Parathyroid adenoma (tissue), 2 donors: Measurements from ENCODE around the gene DUSP1.

ENCODE experiments used
- H2AFZ ChIP-seq: fragments of 300-600 bp; sonication (generic); one replicate; pipeline ENCODE4 v1.7.0; 2017; ENCODE audit warnings: antibody characterized with exemption, mild to moderate bottlenecking
- H3K27ac ChIP-seq: fragments of 300-600 bp; sonication (generic); one replicate; pipeline ENCODE4 v1.7.0; 2017
- H3K27me3 ChIP-seq: fragments of 300-600 bp; sonication (generic); one replicate; pipeline ENCODE4 v1.7.0; 2017; ENCODE audit warnings: low read length; ENCODE audit not compliant: control insufficient read depth, insufficient read depth
- H3K36me3 ChIP-seq: fragments of 300-600 bp; sonication (generic); one replicate; pipeline ENCODE4 v1.7.0; 2017; ENCODE audit warnings: low read length; ENCODE audit not compliant: control insufficient read depth, insufficient read depth
- H3K4me1 ChIP-seq: fragments of 300-600 bp; sonication (generic); one replicate; pipeline ENCODE4 v1.7.0; 2017; ENCODE audit warnings: control low read depth
- H3K4me2 ChIP-seq: fragments of 300-600 bp; sonication (generic); one replicate; pipeline ENCODE4 v1.7.0; 2017; ENCODE audit warnings: low read length
- H3K4me3 ChIP-seq: fragments of 300-600 bp; sonication (generic); one replicate; pipeline ENCODE4 v1.7.0; 2017; ENCODE audit warnings: low read depth, low read length
- H3K79me2 ChIP-seq: fragments of 300-600 bp; sonication (generic); one replicate; pipeline ENCODE4 v1.7.0; 2017; ENCODE audit warnings: control low read depth
- H3K9ac ChIP-seq: fragments of 300-600 bp; sonication (generic); one replicate; pipeline ENCODE4 v1.7.0; 2017; ENCODE audit warnings: mild to moderate bottlenecking
- H3K9me3 ChIP-seq: fragments of 300-600 bp; sonication (generic); one replicate; pipeline ENCODE4 v1.7.0; 2017; ENCODE audit warnings: low read length; ENCODE audit not compliant: control insufficient read depth
- TF ChIP-seq, protein P1 (sequence below): fragments of 300-600 bp; sonication (generic); IDR thresholded peaks from one replicate; pipeline ENCODE4 v1.7.0; 2017; ENCODE audit warnings: antibody characterized with exemption, mild to moderate bottlenecking
- donor health status: primary hyperparathyroidism.

Gene DUSP1

DNA sequence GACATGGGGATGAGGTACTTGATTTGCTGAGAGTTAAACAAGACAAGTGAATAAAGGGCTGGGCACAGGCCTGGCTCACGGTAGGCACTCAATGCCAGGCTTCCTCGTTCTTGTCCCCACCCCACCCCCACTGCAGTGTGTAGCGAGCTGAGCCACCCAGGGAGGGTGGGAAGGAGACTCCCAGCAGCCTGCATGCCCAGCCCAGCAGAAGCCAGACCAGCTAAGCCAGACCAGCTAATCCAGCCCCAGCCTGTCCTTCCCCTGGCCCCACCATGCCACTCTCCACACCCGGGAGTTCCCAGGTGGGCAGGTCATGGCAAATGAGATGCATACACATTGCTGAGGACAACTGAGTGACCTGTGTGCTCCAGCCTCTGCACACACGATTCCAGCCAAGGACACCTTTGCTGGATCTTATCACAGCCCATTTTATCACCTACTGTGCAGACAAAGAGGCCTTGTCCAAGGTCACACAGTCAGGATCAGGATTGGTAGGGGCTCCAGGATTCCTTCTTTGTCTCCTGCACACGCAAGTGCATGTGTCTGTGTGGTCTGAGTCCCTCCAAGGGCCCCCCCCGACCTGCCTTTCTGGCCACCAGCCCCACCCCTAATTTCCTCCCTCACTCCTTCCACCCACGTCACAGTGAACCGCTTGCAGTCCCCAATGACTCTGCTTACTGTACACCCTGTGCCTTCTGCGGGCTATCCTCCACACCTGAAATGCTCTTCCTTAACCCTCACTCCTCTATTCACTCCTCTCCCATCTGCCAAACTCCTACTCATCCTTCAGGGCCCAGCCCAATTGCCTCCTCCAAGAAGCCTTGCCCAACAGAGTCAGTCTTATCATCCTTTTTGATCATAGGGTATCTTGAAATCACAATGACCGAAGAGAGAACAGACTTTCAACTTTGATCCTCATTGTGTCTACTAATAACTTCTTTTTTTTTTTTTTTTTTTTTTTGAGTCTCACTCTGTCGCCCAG lies 26.6 kb downstream of the DUSP1 start:
- no peak overlapping the region for H3K4me2 ChIP-seq
- no peak overlapping the region for H3K27ac ChIP-seq
- no peak overlapping the region for H3K4me3 ChIP-seq
- no peaks in the 10 kb centered on the region for H3K36me3 ChIP-seq
- H2AFZ ChIP-seq, result no peak overlapping the region
- H3K79me2 ChIP-seq, result no peaks in the 10 kb centered on the region
- H3K9ac ChIP-seq, result no peak overlapping the region
- H3K4me1 ChIP-seq, result no peaks in the 10 kb centered on the region
- TF ChIP-seq, protein P1, sequence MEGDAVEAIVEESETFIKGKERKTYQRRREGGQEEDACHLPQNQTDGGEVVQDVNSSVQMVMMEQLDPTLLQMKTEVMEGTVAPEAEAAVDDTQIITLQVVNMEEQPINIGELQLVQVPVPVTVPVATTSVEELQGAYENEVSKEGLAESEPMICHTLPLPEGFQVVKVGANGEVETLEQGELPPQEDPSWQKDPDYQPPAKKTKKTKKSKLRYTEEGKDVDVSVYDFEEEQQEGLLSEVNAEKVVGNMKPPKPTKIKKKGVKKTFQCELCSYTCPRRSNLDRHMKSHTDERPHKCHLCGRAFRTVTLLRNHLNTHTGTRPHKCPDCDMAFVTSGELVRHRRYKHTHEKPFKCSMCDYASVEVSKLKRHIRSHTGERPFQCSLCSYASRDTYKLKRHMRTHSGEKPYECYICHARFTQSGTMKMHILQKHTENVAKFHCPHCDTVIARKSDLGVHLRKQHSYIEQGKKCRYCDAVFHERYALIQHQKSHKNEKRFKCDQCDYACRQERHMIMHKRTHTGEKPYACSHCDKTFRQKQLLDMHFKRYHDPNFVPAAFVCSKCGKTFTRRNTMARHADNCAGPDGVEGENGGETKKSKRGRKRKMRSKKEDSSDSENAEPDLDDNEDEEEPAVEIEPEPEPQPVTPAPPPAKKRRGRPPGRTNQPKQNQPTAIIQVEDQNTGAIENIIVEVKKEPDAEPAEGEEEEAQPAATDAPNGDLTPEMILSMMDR, result no peak
- no peaks in the 10 kb centered on the region for H3K27me3 ChIP-seq
- H3K9me3 ChIP-seq, result no peaks in the 10 kb centered on the region

DNA sequence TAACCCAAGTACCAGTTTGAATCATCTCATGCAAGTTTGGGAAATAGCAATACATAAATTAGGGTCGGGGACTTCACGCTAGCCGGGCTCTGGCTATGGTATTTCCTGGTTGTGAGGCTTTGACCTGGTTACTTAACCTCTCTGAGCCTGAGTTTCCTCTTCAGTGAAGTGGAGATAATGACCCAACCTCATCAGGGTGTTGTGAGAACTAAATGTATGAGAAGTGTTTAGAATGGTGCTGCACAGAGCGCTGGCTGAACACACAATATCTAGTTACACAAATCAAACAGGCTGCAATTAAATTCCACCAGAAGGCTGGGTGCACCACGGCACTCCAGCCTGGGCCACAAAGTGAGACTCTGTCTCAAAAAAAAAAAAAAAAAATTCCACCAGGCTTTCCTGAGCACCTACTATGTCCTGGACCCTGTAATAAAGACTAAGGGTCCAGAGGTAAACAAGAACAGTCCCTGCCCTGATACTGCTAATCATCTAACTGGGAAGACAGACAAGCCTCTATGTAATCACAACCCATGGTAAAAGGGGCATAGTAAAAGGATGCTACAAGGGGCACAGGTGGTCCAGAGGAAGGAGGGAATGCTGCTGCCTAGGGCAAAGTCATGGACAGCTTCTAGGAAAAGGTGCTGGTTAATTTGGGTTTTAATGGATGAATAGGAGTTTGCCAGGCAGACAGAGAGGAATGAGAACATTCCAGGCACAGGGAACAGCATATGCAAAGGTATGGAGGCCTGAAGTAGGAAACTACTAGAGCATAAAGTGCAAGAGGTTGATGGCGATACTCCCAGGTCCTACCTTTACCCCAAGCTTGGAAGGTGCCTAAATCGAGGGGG lies 27.7 kb downstream of the DUSP1 start:
- Histone ChIP-seq H3K4me2 (no peak overlapping the region), H2AFZ (no peak overlapping the region), H3K9me3 (no peaks in the 10 kb centered on the region), H3K9ac (no peak overlapping the region), H3K27me3 (no peaks in the 10 kb centered on the region), H3K4me3 (no peak overlapping the region), H3K79me2 (no peaks in the 10 kb centered on the region), H3K36me3 (no peaks in the 10 kb centered on the region), H3K4me1 (no peaks in the 10 kb centered on the region), H3K27ac (no peak overlapping the region)
- TF ChIP-seq, protein P1, result no peak

- no peak overlapping the region for H3K4me2 ChIP-seq
- H3K9ac ChIP-seq, result no peak overlapping the region
- no peaks in the 10 kb centered on the region for H3K9me3 ChIP-seq
- H3K79me2 ChIP-seq, result no peaks in the 10 kb centered on the region
- H3K4me1 ChIP-seq, result no peaks in the 10 kb centered on the region
- TF ChIP-seq, protein P1, result no peak
- H2AFZ ChIP-seq, result no peak overlapping the region
- no peaks in the 10 kb centered on the region for H3K27me3 ChIP-seq
- no peaks in the 10 kb centered on the region for H3K36me3 ChIP-seq
- H3K4me3 ChIP-seq, result no peak overlapping the region
- no peak overlapping the region for H3K27ac ChIP-seq
These were observed 29.8 kb downstream of the DUSP1 start for GRCh38 chr5:172741206-172741582.

DNA sequence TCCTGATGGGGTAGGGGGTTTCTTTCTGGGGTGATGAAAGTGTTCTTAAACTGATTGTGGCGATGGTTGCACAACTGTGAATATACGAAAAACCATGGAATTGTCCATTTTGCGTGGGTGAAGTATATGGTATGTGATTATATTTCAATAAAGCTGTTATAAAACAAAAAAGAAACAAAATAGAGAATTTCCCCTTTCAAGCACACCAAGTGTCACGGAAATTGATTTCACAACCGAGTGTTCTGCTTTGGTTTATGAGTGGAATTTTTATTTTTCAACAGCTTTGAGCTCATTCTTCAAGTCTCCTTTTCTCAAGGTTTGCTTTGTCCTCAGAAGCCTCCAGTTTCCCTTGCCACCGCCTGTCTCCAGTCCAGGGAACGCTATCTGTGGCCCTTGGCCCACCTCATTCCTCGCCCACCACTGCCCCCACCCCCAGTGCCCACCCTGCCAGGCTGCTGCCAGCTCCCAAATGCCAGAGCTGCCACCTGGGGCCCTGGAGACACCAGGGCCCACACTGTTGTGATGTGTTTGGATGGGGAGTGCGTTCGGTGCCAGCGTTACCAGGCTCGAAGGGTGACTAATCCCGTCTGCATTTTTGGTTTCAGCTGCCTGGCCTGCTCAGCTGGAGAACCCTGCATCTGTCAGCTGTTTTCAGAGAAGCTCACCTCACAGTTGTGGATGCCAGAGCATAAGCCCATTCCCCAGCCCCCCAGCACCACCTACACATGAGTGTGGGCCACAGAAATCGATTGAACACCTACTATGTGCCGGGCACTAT lies 30.4 kb downstream of the DUSP1 start:
- Histone ChIP-seq H3K27me3 (no peaks in the 10 kb centered on the region), H3K27ac (no peak overlapping the region), H3K79me2 (no peaks in the 10 kb centered on the region), H3K36me3 (no peaks in the 10 kb centered on the region), H3K4me1 (no peaks in the 10 kb centered on the region), H3K4me2 (no peak overlapping the region), H3K9me3 (no peaks in the 10 kb centered on the region), H3K9ac (no peak overlapping the region), H2AFZ (no peak overlapping the region), H3K4me3 (no peak overlapping the region)
- TF ChIP-seq, protein P1, result no peak
